SKM-1 treated with dmso at 0.1 percent for 144 hours (cell line): ENCODE data around the gene CARD6.
"Not testable (repeated sequence)": the region's sequence is repeated elsewhere in the genome, so short reads cannot be mapped to it uniquely, and the experiment has no call there.

ENCODE experiments used
- DNase-seq: peaks from one replicate; lab custom pipeline; 2025; ENCODE audit not compliant: unreplicated experiment; lab: John Stamatoyannopoulos, UW

Gene CARD6, protein sequence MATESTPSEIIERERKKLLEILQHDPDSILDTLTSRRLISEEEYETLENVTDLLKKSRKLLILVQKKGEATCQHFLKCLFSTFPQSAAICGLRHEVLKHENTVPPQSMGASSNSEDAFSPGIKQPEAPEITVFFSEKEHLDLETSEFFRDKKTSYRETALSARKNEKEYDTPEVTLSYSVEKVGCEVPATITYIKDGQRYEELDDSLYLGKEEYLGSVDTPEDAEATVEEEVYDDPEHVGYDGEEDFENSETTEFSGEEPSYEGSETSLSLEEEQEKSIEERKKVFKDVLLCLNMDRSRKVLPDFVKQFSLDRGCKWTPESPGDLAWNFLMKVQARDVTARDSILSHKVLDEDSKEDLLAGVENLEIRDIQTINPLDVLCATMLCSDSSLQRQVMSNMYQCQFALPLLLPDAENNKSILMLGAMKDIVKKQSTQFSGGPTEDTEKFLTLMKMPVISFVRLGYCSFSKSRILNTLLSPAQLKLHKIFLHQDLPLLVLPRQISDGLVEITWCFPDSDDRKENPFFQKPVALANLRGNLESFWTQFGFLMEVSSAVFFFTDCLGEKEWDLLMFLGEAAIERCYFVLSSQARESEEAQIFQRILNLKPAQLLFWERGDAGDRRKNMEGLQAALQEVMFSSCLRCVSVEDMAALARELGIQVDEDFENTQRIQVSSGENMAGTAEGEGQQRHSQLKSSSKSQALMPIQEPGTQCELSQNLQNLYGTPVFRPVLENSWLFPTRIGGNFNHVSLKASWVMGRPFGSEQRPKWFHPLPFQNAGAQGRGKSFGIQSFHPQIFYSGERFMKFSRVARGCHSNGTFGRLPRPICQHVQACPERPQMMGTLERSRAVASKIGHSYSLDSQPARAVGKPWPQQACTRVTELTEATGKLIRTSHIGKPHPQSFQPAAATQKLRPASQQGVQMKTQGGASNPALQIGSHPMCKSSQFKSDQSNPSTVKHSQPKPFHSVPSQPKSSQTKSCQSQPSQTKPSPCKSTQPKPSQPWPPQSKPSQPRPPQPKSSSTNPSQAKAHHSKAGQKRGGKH

DNA sequence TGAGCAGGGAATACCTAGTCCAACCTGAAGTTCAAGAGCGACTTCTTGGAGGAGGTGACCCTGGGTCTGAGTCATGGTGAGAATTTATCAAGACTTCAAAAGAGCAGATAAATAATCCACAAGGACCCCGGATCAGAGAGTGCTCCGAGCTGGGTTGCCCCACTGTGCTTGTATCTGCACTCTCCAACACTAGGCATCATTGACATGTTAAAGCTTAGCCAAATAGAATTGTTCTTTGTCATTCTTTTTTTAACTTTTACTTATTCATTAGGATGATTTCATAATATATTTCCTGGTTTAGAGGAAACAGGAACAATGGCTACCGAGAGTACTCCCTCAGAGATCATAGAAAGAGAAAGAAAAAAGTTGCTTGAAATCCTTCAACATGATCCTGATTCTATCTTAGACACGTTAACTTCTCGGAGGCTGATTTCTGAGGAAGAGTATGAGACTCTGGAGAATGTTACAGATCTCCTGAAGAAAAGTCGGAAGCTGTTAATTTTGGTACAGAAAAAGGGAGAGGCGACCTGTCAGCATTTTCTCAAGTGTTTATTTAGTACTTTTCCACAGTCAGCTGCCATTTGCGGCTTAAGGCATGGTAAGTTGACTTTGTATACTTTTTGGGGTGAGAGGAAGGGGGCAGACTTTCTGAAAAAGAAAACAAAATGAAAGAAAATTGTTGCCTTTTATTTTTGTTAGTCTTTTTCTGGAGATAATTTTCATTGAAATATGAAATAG is at the start of gene CARD6:
TSS of gene CARD6 (plus strand) at position 300 of the 738 bp plus-strand sequence. CDS start at position 316, 16 bp downstream.
- peak; percentile 45 for DNase-seq

GRCh38 chr5:40791715-40792139 is 49.4 kb upstream of the CARD6 start:
- DNase-seq = no peak

DNA sequence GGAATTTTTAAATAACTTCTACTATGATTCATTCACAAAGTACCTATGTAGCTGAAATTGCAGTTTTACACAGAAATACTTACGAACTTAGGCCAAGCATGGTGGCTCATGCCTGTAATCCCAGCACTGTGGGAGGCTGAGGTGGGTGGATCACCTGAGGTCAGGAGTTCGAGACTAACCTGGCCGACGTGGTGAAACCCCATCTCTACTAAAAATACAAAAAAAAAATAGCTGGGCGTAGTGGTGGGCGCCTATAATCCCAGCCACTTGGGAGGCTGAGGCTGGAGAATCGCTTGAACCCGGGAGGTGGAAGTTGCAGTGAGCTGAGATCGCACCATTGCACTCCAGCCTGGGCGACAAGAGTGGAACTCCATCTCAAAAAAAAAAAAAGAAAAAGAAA is 48.5 kb upstream of the CARD6 start:
- DNase-seq = not testable (repeated sequence)

DNA sequence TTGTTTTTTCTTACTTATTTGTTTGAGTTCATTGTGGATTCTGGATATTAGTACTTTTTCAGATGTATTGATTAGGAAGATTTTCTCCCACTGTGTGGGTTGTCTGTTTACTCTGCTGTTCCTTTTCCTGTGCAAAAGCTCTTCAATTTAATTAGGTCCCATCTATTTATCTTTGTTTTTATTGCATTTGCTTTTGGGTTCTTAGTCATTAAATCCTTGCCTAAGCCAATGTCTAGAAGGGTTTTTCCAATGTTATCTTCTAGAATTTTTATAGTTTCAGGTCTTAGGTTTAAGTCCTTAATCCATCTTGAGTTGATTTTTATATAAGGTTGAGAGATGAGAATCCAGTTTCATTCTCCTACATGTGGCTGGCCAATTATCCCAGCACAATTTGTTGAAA is 46.8 kb upstream of the CARD6 start:
- DNase-seq = not testable (repeated sequence)

DNA sequence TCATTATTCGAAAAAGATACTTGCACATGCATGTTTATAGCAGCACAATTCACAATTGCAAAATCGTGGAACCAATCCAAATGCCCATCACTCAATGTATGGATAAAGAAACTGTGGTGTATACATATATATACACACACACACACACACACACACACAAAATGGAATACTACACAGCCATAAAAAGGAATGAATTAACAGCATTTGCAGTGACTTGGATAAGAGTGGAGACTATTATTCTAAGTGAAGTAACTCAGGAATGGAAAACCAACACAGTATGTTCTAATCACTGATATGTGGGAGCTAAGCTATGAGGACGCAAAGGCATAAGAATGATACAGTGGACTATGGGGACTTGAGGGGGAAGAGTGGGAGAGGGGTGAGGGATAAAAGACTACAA is 46.3 kb upstream of the CARD6 start:
- DNase-seq = not testable (repeated sequence)

GRCh38 chr5:40796487-40796889 is 44.7 kb upstream of the CARD6 start:
- peak; percentile 59 for DNase-seq

DNA sequence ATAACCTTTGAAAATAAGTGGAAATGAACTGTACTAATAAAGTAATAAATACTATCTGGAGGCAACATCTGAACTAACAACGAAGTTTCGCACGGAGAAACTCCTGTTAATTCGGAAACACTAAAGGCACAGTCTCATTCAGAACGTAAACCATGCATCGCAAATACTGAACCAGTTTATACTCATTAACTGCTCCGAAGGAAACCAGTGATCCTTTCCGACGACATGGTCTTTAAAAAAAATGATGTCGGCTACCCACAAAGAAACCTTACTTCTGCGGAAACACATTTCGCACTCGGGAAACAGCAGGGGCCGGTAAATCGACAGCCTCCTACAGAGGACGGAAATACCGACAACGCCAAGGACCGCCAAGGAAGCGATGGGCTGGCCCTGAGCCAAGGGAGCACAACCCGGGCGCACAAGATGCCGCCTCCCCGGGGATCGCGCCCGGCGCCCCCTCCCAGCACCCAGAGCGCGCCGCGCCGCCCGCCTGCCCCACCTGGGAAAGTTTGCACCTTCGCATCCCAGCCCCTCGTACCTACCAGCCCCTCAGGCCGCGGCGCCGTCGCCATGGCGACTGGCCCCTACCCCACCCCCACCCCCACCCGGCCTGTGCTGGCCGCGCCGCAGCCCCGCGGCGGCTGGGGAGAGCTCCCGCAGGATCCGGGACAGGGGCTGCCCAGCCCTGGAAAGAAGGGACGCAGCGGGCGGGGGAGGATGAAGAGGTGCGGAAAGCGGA is 43.7 kb upstream of the CARD6 start:
- peak; percentile 62 for DNase-seq

GRCh38 chr5:40798012-40798800 is 43.0 kb upstream of the CARD6 start, which contains the start of gene PRKAA1:
TSS of gene PRKAA1 (minus strand) at chr5:40798374. CDS start at chr5:40798189, 185 bp downstream.
- DNase-seq = peak; percentile 87

DNA sequence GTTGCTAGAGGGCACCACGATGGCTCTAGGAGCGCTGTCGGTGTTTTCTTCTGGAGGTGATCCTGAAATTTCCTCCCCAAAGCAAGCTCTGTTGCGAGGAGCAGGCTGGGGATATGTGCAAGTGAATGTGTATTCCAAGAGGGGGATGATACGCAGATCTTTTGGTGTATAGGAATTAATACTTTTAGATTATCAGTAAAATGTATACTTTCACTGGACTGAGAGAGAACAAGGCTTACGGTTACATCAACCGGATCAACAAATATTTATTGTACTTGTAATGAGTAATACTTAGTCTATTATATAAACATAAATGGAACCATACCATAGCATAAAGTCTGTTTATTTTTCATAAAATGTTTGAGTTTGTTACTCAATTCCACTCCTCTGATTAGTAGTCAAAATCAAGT is 42.4 kb upstream of the CARD6 start:
- peak; percentile 39 for DNase-seq

- DNase-seq = no peak
These were observed 41.9 kb upstream of the CARD6 start for GRCh38 chr5:40799258-40799657.

GRCh38 chr5:40801771-40802562 is 39.2 kb upstream of the CARD6 start:
- DNase-seq = no peak

DNA sequence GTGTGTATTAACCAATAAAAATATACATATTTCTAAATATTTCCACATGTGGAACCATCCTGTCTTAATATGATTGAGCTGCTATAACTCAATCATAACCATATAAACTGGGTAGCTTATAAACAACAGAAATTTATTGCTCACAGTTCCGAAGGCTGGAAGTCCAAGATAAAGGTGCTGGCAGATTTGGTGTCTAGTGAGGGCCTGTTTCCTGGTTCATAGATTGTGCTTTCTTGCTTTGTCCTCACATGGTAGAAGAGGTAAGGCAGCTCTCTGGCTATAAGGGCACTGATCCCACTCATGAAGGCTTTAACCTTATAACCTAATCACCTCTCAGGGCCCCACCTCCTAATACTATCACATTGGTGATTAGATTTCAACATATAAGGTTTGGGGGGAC is 29.0 kb upstream of the CARD6 start:
- no peak for DNase-seq

- no peak for DNase-seq
These were observed 27.4 kb upstream of the CARD6 start for GRCh38 chr5:40813698-40814281.

DNA sequence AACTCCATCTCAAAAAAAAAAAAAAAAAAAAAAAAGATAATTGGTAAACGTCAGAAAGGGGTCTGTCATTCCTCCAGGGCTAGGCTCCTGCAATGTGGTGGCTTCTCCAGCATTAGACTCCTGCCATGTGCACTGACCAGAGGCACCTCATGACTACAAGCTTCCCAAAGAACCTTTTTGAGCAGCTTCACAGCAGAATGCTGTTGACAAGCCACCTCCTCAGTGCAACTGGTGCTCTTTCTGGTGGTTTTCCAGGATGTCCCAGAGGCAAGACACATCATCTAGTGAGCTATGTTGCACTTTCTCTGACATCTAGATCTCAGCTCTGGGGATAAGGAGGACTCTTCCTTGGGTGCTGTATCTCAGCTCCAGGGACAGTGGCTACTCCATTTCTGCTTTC is 17.7 kb upstream of the CARD6 start:
- no peak for DNase-seq

GRCh38 chr5:40825461-40826043 is 15.6 kb upstream of the CARD6 start:
- not testable (repeated sequence) for DNase-seq

DNA sequence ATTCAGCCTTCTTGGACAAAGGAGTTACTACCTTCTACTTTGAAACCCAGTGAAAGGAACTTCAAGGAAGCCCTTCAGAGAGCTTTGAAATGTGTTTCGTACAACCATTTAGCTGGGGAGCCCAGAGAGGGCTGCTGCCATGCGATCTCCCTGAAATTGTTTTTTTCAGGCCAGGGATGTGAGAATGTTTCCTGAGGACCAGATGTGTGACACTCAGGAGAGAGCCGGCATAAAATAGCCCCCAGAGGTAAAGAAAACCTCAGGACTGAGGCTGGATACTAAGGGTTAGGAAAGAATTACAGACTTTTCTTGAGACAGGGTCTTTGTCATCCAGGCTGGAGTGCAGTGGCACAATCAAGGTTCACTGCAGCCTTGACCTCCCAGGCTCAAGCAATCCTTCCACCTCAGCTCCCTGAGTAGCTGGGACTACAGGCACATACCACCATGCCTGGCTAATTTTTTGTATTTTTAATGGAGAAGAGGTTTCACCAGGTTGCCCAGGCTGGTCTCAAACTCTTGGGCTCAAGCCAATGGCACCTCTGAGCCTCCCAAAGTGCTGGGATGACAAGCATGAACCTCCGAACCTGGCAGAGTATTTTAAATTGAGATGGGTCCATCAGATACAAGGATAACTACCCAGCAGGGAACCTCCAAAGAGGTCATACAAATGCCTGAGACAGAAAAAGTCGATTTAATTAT is 14.5 kb upstream of the CARD6 start:
- DNase-seq = no peak
